ENCODE results near the gene HDHD3. TPM values are rescaled to one million over a fixed set of nuclear protein-coding genes. Genes with fewer than 3 reads are reported as not detected.

Gene HDHD3
- polyA plus RNA-seq, 1 of the 3 experiments (the other 2 are of a cell fraction) = 17.1 TPM

- WGBS (ENCODE audit: low lambda C conversion rate) = 67% methylated on average over 1 of the region's 1 CpG
- H3K79me2 ChIP-seq (ENCODE audit: insufficient read depth) = no peaks in the 10 kb centered on the region
- no peak overlapping the region for H3K27ac ChIP-seq (ENCODE audit: low read depth in 2 of 2, low read length in 1 of 2)
- no peaks in the 10 kb centered on the region for H3K36me3 ChIP-seq (replicated peaks in 1 of 2; ENCODE audit: control insufficient read depth in 1 of 2, insufficient read depth in 2 of 2, low read length in 1 of 2)
- peaks cover 0 to 8% of the 10 kb centered on the region in 2 experiments; a peak in 2 of 4 replicates for H3K4me1 ChIP-seq (ENCODE audit: control insufficient read depth in 1 of 2, insufficient read depth in 2 of 2, low read depth in 1 of 2, low read length in 1 of 2)
- H3K4me2 ChIP-seq = no peak overlapping the region
- peaks cover 10% of the 10 kb centered on the region for H3F3A ChIP-seq (replicated peaks; ENCODE audit: insufficient read depth)
- ChIA-PET POLR2A (no interaction called here), CTCF (no interaction called here)
- DNase-seq = no peak
- H4K20me1 ChIP-seq (ENCODE audit: insufficient read depth) = no peaks in the 10 kb centered on the region
- no peak overlapping the region for H3K4me3 ChIP-seq (ENCODE audit: low read depth in 2 of 2, low read length in 1 of 2)
- no peak overlapping the region for H2AFZ ChIP-seq (ENCODE audit: low read depth)
- no peaks in the 10 kb centered on the region for H3K27me3 ChIP-seq (ENCODE audit: insufficient read depth)
- H3K9me2 ChIP-seq = no peaks in the 10 kb centered on the region
- TF ChIP-seq MEF2A (IDR thresholded peaks at IDR 0.05; ENCODE audit: borderline replicate concordance, low read depth) (no peak), FOSL2 (IDR thresholded peaks at IDR 0.05; ENCODE audit: borderline replicate concordance, low read depth) (no peak), PBX3 (IDR thresholded peaks at IDR 0.05) (no peak), GABPA (IDR thresholded peaks at IDR 0.05; ENCODE audit: low read depth) (no peak), RFX5 (IDR thresholded peaks at IDR 0.05; ENCODE audit: low read length) (no peak), ZBTB33 (IDR thresholded peaks at IDR 0.05; ENCODE audit: borderline replicate concordance, low read depth) (no peak), USF1 (IDR thresholded peaks at IDR 0.05; ENCODE audit: borderline replicate concordance, low read depth) (no peak), POLR2AphosphoS5 (IDR thresholded peaks at IDR 0.05; ENCODE audit: low read depth, low read length) (no peak), SIN3A (IDR thresholded peaks at IDR 0.05; ENCODE audit: borderline replicate concordance, low read depth, low read length) (no peak), MXI1 (IDR thresholded peaks at IDR 0.05; ENCODE audit: low read depth, low read length) (no peak), SMC3 (IDR thresholded peaks at IDR 0.05; ENCODE audit: low read depth, low read length) (no peak), ELF1 (IDR thresholded peaks at IDR 0.05) (no peak), CTCF (IDR thresholded peaks at IDR 0.05) (no peak), FOXM1 (IDR thresholded peaks at IDR 0.05; ENCODE audit: low read depth) (no peak), EP300 (IDR thresholded peaks at IDR 0.05; ENCODE audit: borderline replicate concordance in 1 of 2, low read depth in 1 of 2, low read length in 1 of 2) (no peak), GATA2 (CRISPR knock-in tag; IDR thresholded peaks at IDR 0.05) (no peak)
- H3K9ac ChIP-seq = no peak overlapping the region
- H3K9me3 ChIP-seq = no peaks in the 10 kb centered on the region
These were observed 11.8 kb downstream of the HDHD3 start for GRCh38 chr9:113364951-113365350.

Measured in SK-N-SH (cell line).